Erythroblast (primary cell): ENCODE results near the gene MUC2.

Source experiments
- GATA1 ChIP-seq: IDR thresholded peaks from 2 replicates; pipeline ENCODE4 v1.6.1; 2011; ENCODE audit warnings: low read depth, mild to moderate bottlenecking, control low read depth, low read length, moderate library complexity
- POLR2A ChIP-seq: IDR thresholded peaks from 2 replicates; pipeline ENCODE4 v1.6.1; 2011; ENCODE audit warnings: mild to moderate bottlenecking, low read length

DNA sequence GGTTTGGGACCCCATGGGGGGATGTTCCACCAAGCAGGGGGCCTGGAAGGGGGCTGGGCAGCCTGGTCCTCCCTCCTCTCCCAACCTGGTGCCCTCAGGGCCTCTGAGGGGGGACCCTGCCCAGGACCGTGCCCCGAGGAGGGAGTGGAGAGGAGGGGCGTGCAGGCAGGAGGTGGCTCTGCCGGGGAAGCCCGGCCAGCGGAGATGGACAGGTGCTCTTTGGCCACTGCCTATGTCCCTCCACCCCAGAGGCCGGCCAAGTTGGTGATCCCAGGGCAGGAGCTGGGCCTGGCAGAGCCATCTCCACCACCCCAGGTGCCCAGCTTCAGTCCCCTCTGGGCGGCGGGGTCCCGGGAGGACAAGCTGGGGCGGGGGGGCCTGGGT lies 2.4 kb downstream of the MUC2 start:
- no peak for TF ChIP-seq POLR2A
- TF ChIP-seq GATA1: no peak
